Sigmoid colon (tissue), 4 donors: ENCODE measurements around the gene MAP2K1.

ENCODE experiments used
- CTCF ChIP-seq, 4 experiments: fragments of 450-650 bp in 3 of 4; fragments of 200-600 bp in 1 of 4; IDR thresholded peaks; one replicate each; pipeline ENCODE4 v1.5.1; 2016 to 2019; ENCODE audit warnings: antibody characterized with exemption in 4 of 4, mild to moderate bottlenecking in 3 of 4, moderate library complexity in 2 of 4
- EP300 ChIP-seq, 4 donors: sonication (generic); formaldehyde crosslinking; IDR thresholded peaks; one replicate each; pipeline ENCODE4 v1.6.1; 2017; ENCODE audit warnings: antibody characterized with exemption in 4 of 4
- POLR2A ChIP-seq, 2 donors: fragments of 450-650 bp; IDR thresholded peaks; one replicate each; pipeline ENCODE4 v1.6.1; 2016; ENCODE audit warnings: antibody characterized with exemption in 2 of 2, mild to moderate bottlenecking in 2 of 2, moderate library complexity in 2 of 2
- POLR2AphosphoS5 ChIP-seq, 4 donors: sonication (generic); formaldehyde crosslinking; IDR thresholded peaks; one replicate each; pipeline ENCODE4 v1.6.1; 2017; ENCODE audit warnings: antibody characterized with exemption in 4 of 4

- no peak for TF ChIP-seq CTCF (IDR thresholded peaks at IDR 0.05)
- no peak for TF ChIP-seq POLR2A (IDR thresholded peaks at IDR 0.05)
- TF ChIP-seq POLR2AphosphoS5 (IDR thresholded peaks at IDR 0.05) = no peak
- no peak for TF ChIP-seq EP300 (IDR thresholded peaks at IDR 0.05)
Measured at GRCh38 chr15:66401130-66402021, 14.7 kb downstream of the MAP2K1 start.
